HepG2 (cell line): ENCODE results near the gene RAB5B. TPM values are rescaled to one million over a fixed set of nuclear protein-coding genes. Genes with fewer than 3 reads are reported as not detected.

ENCODE experiments used
- ATAC-seq: fragments of 200-7000 bp; cut with Tn5 transposase; 3 replicates; pipeline ENCODE4 v1.9.1; 2020; ENCODE audit warnings: mild to moderate bottlenecking, moderate library complexity
- BruUV-seq: library from RNA; stranded (reverse); fragments of 400-500 nt; replicated peaks from 2 replicates; lab custom pipeline; 2021; lab: Mats Ljungman, UMichigan
- CTCF ChIA-PET: fragments of 300-600 bp; formaldehyde crosslinking; extraction: SDS; loops from one replicate; lab custom pipeline; 2021; ENCODE audit warnings: low total read pairs, inconsistent platforms, low intra/inter-chr PET ratio; lab: Yijun Ruan, JAX
- POLR2A ChIA-PET: fragments of 350-600 bp; sonication (Branson Sonifier 250); formaldehyde crosslinking; loops from one replicate; lab custom pipeline; 2020; ENCODE audit warnings: antibody characterized with exemption, inconsistent platforms; lab: Yijun Ruan, JAX
- DNase-seq: peaks from one replicate; pipeline ENCODE4 v3.0.0-alpha.2; 2015; ENCODE audit warnings: low spot score
- FAIRE-seq: peaks from 3 replicates; lab custom pipeline; 2011; peaks lifted over from hg19 to GRCh38; lab: Jason Lieb, UNC
- H2AFZ ChIP-seq: one replicate; pipeline ENCODE4 v1.6.1; 2011; ENCODE audit warnings: low read length, inconsistent platforms
- H3K27ac ChIP-seq: fragments of 300-600 bp; 3 replicates; pipeline ENCODE4 v1.8.0; 2011; ENCODE audit warnings: mixed run types, mild to moderate bottlenecking, mixed read lengths, low read length, inconsistent platforms; ENCODE audit not compliant: insufficient read depth; ENCODE audit errors: extremely low read length
- H3K27me3 ChIP-seq, 2 experiments: fragments of 200-600 bp in 1 of 2; 2 replicates in 1 of 2; 3 replicates in 1 of 2; pipeline versions ENCODE4 v1.6.0 to v1.8.0; 2011; ENCODE audit warnings: low read length in 2 of 2, mild to moderate bottlenecking in 2 of 2, moderate library complexity in 2 of 2, inconsistent platforms in 1 of 2; ENCODE audit not compliant: insufficient read depth in 2 of 2, control insufficient read depth in 1 of 2
- H3K36me3 ChIP-seq, 2 experiments: fragments of 200-600 bp in 1 of 2; replicated peaks in 1 of 2; 2 replicates in 1 of 2; 3 replicates in 1 of 2; pipeline versions ENCODE4 v1.5.1 to v1.8.0; 2011; ENCODE audit warnings: low read length in 2 of 2, inconsistent platforms in 1 of 2; ENCODE audit not compliant: insufficient read depth in 2 of 2, control insufficient read depth in 1 of 2
- H3K4me1 ChIP-seq: 2 replicates; pipeline ENCODE4 v1.5.1; 2012; ENCODE audit warnings: low read length, inconsistent platforms; ENCODE audit not compliant: insufficient read depth
- H3K4me2 ChIP-seq: 2 replicates; pipeline ENCODE4 v1.6.0; 2011; ENCODE audit warnings: low read depth, low read length, inconsistent platforms
- H3K4me3 ChIP-seq, 3 experiments: fragments of 200-600 bp in 1 of 3; sonication (generic), shearing (Covaris generic) in 1 of 3; replicated peaks in 1 of 3; 2 replicates each; pipeline ENCODE4 v1.5.1; 2011 to 2016; ENCODE audit warnings: low read length in 3 of 3, inconsistent platforms in 2 of 3, low read depth in 2 of 3, mild to moderate bottlenecking in 2 of 3, control low read depth in 1 of 3, mixed read lengths in 1 of 3; ENCODE audit not compliant: insufficient read depth in 1 of 3
- H3K79me2 ChIP-seq: one replicate; pipeline ENCODE4 v1.6.1; 2011; ENCODE audit warnings: low read length, inconsistent platforms; ENCODE audit not compliant: insufficient read depth
- H3K9ac ChIP-seq: 2 replicates; pipeline ENCODE4 v1.6.0; 2011; ENCODE audit warnings: mild to moderate bottlenecking, low read depth, low read length, inconsistent platforms; ENCODE audit not compliant: insufficient read depth
- H3K9me3 ChIP-seq: 2 replicates; pipeline ENCODE4 v1.5.1; 2012; ENCODE audit warnings: mild to moderate bottlenecking, low read length
- H4K20me1 ChIP-seq: 2 replicates; pipeline ENCODE4 v1.6.0; 2011; ENCODE audit warnings: inconsistent platforms, mild to moderate bottlenecking, low read length, moderate library complexity; ENCODE audit not compliant: insufficient read depth
- BCLAF1 ChIP-seq: fragments of 450-650 bp; IDR thresholded peaks from 2 replicates; pipeline ENCODE4 v1.6.1; 2017; ENCODE audit warnings: mild to moderate bottlenecking
- GZF1 ChIP-seq: sonication (generic); formaldehyde crosslinking; IDR thresholded peaks from 2 replicates; pipeline ENCODE4 v1.5.1; 2020; ENCODE audit warnings: mild to moderate bottlenecking, missing genetic modification reagents
- HDAC6 ChIP-seq: fragments of 200-600 bp; sonication (generic); IDR thresholded peaks from 2 replicates; pipeline ENCODE4 v1.7.0; 2017; ENCODE audit warnings: mild to moderate bottlenecking, antibody characterized with exemption, low read length, low read depth
- PRDM4 ChIP-seq: sonication (generic); formaldehyde crosslinking; IDR thresholded peaks from 2 replicates; pipeline ENCODE4 v1.9.0; 2021; ENCODE audit warnings: missing genetic modification reagents, borderline replicate concordance
- PRPF4 ChIP-seq: fragments of 200-400 bp; formaldehyde crosslinking; IDR thresholded peaks from 2 replicates; pipeline ENCODE4 v1.6.1; 2016; ENCODE audit warnings: low read length, low read depth; ENCODE audit not compliant: poor library complexity, severe bottlenecking
- RFX5 ChIP-seq: IDR thresholded peaks from 2 replicates; pipeline ENCODE4 v1.6.1; 2011; ENCODE audit warnings: low read depth, low read length, improper control_type of control experiment
- RNF219 ChIP-seq: sonication (generic); formaldehyde crosslinking; IDR thresholded peaks from 2 replicates; pipeline ENCODE4 v1.5.0; 2020; ENCODE audit warnings: mild to moderate bottlenecking, missing genetic modification reagents
- SRSF9 ChIP-seq: fragments of 200-400 bp; formaldehyde crosslinking; IDR thresholded peaks from 2 replicates; pipeline ENCODE4 v1.6.1; 2018; ENCODE audit warnings: borderline replicate concordance, mild to moderate bottlenecking, low read depth, low read length; ENCODE audit not compliant: insufficient read depth, poor library complexity, severe bottlenecking
- ZFX ChIP-seq: sonication (generic); formaldehyde crosslinking; IDR thresholded peaks from 2 replicates; pipeline ENCODE4 v1.4.0; 2020; ENCODE audit warnings: mild to moderate bottlenecking, low read depth, missing genetic modification reagents, moderate library complexity
- ZNF20 ChIP-seq: sonication (generic); formaldehyde crosslinking; IDR thresholded peaks from 2 replicates; pipeline ENCODE4 v1.4.0; 2020; ENCODE audit warnings: mild to moderate bottlenecking, moderate library complexity, missing genetic modification reagents
- ZNF343 ChIP-seq: sonication (generic); formaldehyde crosslinking; IDR thresholded peaks from 2 replicates; pipeline ENCODE4 v1.4.0; 2020; ENCODE audit warnings: mild to moderate bottlenecking, missing genetic modification reagents
- ZNF549 ChIP-seq: sonication (generic); formaldehyde crosslinking; IDR thresholded peaks from 2 replicates; pipeline ENCODE4 v1.5.0; 2020; ENCODE audit warnings: missing genetic modification reagents
- ZNF607 ChIP-seq: sonication (generic); formaldehyde crosslinking; IDR thresholded peaks from 2 replicates; pipeline ENCODE4 v1.5.1; 2020; ENCODE audit warnings: missing genetic modification reagents, mild to moderate bottlenecking, borderline replicate concordance
- WGBS: methylation state at CpG from one replicate; pipeline ENCODE4 v1.1.6; 2017; ENCODE audit warnings: low lambda C conversion rate; 5-methylcytosine and 5-hydroxymethylcytosine counted together
- in situ Hi-C: cut with HindIII; loops from 2 replicates; pipeline ENCODE4 v1.10.0; 2017; ENCODE audit warnings: low pct_unique_long_range_greater_than_20kb; ENCODE audit not compliant: extremely low pct_ligation_motif_present
- intact Hi-C: fragments of 100-400 bp; cut with micrococcal nuclease; formaldehyde crosslinking; loops from one replicate; pipeline ENCODE4 v1.10.0; 2022; ENCODE audit not compliant: unreplicated experiment
- polyA plus RNA-seq, 8 experiments: library from polyadenylated mRNA; depleted of rRNA in 3 of 8; stranded (reverse) in 7 of 8; unstranded in 1 of 8; fragments of >200 nt; fragmentation: Illumina TruSeq in 4 of 8; extraction: Trizol in 4 of 8; gene quantifications; 2 replicates each; pipeline versions ENCODE4 v1.2.1 to v1.2.3, GENCODE V29; 2011 to 2016; ENCODE audit warnings: low read depth in 4 of 8, missing spikeins in 1 of 8, mixed read lengths in 1 of 8; ENCODE audit not compliant: insufficient read depth in 1 of 8
- total RNA-seq, 5 experiments: library from RNA; depleted of rRNA; stranded (reverse); fragments of >200 nt; fragmentation: Illumina TruSeq; extraction: Trizol; gene quantifications; 2 replicates each; pipeline ENCODE4 v1.2.3, GENCODE V29; 2016; ENCODE audit warnings: low read depth in 1 of 5

The RAB5B gene
- total and polyA plus RNA-seq, 2 of the 13 experiments (the other 11 are each of a cell fraction or from before 2014, with no cell fraction given) = 26.0 to 68.3 TPM

- no peak for TF ChIP-seq PRDM4
- no peak for TF ChIP-seq RFX5
- no peak for TF ChIP-seq GZF1 (CRISPR knock-in tag)
Measured at GRCh38 chr12:56017181-56017580, 43.3 kb downstream of the RAB5B start (continued).

GRCh38 chr12:56018356-56018755, 44.5 kb downstream of the RAB5B start:
- Histone ChIP-seq H3K27me3 (no peaks in the 10 kb centered on the region), H3K4me3 (no peak overlapping the region), H3K36me3 (no peaks in the 10 kb centered on the region), H3K79me2 (no peaks in the 10 kb centered on the region), H2AFZ (no peak overlapping the region), H3K27ac (peak overlapping the region; percentile 8), H3K9ac (no peak overlapping the region), H4K20me1 (no peaks in the 10 kb centered on the region), H3K4me2 (no peak overlapping the region), H3K4me1 (peaks cover 62% of the 10 kb centered on the region), H3K9me3 (no peaks in the 10 kb centered on the region)
- no peak for FAIRE-seq
- in situ Hi-C loops (no loop called here), intact Hi-C loops (no loop called here)
- BruUV-seq = no TSS peak
- 92% methylated on average over 1 of the region's 1 CpG for WGBS
- ChIA-PET POLR2A (no interaction called here), CTCF (no interaction called here)
- ATAC-seq = no peak
- DNase-seq = no peak
- TF ChIP-seq RNF219 (CRISPR knock-in tag) (no peak), ZNF343 (CRISPR knock-in tag) (no peak), PRPF4 (no peak), HDAC6 (no peak), ZNF549 (no peak), BCLAF1 (no peak), ZFX (no peak), ZNF20 (CRISPR knock-in tag) (no peak), ZNF607 (no peak), SRSF9 (no peak)
